GM18867 (cell line): ENCODE measurements around the gene ANKS1B.
"Not testable (repeated sequence)": the region's sequence is repeated elsewhere in the genome, so short reads cannot be mapped to it uniquely, and the experiment has no call there.

Experiments used
- ATAC-seq: cut with Tn5 transposase; IDR thresholded peaks from one replicate; pipeline ENCODE4 v1.9.1; 2021; ENCODE audit warnings: mild to moderate bottlenecking, moderate library complexity; ENCODE audit not compliant: unreplicated experiment

ANKS1B gene

DNA sequence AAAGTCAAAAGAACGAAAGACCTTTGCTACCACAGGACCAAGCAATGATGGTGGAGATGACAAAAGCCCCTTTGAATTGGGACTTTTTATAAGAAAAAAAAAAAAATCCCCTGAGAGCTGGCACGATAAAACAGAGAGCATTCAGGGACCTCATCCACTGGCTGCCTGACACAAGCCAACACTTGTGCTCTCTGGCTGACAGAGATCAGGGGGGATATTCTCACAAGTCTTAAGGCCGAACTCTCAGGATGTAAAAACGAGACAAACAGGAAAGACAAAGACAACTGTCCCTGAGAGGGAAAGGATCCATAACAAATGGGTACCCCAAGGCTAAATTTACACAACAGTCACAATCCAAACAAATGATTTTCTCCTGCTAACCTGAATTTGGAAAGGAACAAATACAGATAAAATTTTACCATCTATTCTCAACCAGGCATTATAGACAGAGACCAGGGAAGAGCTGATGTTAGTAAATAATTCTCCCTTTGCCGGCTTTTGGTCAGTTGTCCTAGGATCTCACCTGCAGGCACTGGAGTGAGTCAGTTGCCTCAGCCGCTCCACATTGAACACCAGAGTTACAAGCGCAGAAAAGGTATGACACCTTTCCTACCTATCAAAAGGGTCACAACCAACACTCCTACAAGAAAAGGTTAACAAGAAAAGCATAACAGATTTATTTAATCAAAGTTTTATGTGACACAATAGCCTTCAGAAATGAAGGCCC is 375.1 kb downstream of the ANKS1B start:
- no peak for ATAC-seq

DNA sequence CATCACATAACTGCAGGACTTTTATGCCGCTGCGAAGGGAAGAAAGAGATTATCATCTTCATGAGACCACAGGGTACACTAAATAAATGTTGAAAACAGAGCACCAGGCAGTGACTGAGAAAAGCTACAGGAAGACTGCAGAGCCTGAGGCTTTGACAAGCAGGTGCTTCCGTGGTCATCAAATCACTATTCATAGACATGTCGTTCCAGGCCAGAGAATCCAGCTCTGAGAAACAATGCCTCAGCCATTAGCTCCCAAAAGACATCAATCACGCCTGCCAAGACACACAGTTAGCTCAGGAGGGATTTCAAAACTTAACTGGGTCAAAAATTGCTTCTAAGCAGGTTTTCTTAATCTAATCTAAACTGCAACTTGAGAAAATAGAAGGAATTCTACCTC is 384.3 kb downstream of the ANKS1B start:
- peak; percentile 87 for ATAC-seq

DNA sequence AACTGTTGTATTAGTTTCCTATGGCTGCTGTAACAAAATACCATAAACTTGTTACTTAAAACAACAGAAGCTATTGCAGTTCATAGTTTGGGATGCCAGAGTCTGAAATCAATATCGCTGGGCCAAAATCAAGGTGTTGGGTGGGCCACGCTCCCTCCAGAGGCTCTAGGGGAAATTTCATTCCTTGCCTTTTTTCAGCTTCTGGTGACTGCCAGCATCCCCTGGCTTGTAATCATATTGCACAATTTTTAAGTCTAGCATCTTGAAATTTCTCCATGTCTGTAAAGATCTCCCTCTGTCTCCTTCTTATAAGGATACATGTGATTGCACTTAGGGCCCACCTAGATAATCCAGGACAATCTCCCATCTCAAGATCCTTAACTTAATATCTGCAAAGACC is 386.0 kb downstream of the ANKS1B start:
- no peak for ATAC-seq

DNA sequence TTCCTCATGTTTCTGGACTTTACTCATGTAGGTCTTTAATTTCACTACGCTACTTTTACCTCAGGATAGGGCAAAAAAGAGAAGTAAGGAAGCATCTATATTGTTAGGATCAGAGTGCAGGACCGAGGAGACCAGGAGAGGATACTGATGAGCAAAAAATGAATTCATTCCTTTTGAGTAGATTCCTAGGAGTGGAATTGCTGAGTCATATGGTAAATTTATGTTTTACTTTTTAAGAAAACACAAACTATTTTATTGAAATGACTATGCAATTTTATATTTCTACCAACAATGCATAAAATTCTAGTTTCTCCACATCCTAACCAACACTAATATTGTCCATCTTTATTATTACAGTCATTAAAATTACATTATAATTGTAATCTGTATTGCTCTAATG is 388.0 kb downstream of the ANKS1B start:
- ATAC-seq = no peak

GRCh38 chr12:99577125-99577524 is 407.6 kb downstream of the ANKS1B start:
- ATAC-seq = not testable (repeated sequence)

DNA sequence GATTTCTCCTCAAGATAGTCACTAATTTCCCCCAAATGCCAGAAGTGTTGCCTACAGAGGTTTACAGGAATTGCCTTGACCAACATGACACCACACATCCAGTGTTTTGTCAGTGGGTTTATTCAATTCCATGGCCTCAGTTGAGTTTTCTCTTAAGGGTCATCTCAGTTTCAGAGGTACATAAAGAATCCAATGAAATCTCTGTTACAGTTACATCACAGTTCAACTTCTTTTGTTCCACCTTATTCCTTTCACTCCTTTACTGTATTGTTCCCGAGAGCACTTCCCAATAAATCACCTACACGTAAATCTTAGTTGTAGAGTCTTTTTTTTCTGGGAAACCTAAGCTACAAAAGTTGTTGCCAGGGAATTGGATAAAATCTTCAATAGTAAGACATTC is 410.8 kb downstream of the ANKS1B start:
- ATAC-seq = no peak

GRCh38 chr12:99567072-99567471 is 417.7 kb downstream of the ANKS1B start:
- ATAC-seq = no peak

DNA sequence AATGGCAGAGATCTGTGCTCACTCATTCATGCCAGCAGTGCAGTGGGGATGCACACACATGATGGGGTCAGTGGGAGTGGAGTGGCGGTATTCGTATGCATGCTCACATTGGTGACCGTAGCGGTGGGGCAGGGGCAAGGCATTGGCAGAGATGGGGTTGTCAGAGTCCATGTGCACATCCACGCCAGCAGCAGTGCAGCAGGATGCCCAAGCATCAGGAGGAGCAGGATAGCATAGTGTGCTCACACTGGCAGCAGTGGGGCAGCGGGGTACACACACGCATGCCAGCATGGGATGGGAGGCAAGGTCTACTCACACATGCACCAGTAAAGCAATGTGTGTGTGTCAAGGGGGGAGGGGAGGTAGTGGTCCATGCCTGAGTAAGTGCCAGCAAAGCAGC is 426.6 kb downstream of the ANKS1B start:
- no peak for ATAC-seq

DNA sequence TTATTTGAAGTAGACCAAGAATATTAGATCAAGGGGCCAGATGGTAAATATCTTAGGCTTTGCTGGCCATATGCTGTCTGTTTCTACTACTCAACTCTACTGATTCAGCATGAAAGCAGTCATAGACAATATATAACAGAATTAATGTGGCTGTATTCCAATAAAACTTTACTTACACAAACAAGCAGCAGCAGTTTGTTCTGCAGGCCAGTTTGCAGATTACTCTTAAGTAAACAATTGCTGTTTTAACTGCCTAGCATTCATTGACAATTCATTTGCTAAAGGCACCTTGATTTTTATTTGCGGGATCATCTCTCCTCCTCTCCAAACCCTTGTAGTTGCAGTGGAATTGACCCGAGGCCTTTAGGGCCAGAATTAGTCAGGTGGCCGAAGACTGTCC is 431.3 kb downstream of the ANKS1B start:
- ATAC-seq = no peak

GRCh38 chr12:99552022-99552421 is 432.7 kb downstream of the ANKS1B start:
- no peak for ATAC-seq

DNA sequence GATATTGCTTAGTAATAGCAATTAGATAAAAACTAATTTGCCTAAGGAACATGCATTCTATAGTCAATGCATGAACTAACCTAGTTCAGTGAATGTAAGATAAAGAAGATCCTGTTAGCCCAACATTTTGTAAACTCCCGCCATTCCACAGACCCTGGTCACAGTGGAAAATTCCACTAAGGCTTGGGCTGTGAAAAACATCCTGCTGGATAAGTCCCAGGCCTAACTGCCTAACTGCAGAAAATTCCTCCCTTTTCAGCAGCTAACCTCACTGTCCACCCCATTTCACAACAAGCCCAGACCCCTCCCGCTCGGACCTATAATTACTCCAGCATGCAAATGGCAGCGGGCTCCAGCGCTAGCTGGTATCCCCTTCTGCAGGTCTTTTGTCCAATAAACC is 435.1 kb downstream of the ANKS1B start:
- ATAC-seq = no peak

- no peak for ATAC-seq
Measured at GRCh38 chr12:99549196-99549595, 435.5 kb downstream of the ANKS1B start.

DNA sequence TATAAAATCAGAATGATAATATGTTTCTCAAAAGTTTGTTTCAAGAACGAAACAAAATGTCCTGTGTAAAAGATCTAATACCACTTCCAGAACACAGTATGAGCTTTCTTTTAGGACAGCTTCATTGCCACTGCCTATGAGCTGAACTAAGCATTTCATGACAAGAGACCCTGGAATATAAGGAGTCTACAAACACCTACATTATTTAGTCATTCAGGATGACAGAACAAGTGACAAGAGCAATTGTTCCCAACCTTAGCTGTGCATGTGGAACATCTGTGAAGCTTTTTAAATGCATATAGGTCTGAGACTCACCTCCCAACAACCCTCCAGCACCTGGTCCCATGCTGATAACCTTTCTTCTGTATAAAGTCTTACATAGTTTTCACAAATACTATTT is 440.3 kb downstream of the ANKS1B start:
- no peak for ATAC-seq

DNA sequence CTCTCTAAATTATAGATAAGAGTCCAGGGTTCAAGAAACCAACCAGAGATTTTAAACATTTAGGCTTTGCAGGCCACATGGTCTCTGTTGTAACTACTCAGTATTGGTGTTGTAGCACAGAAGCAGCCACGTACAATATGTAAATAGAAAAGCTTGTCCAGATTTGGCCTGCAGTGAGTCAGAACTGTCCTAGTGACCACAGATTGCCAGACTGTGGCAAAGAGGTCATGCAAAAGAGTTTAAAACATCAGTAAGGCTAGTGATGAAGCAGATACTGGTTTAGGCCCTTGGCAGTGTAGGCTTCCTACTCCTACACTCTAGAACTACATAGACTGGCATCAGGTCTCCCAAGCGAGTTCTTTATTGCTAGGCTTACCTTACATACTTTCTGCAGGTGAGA is 454.8 kb downstream of the ANKS1B start:
- peak; percentile 98 for ATAC-seq

GRCh38 chr12:99528478-99528877 is 456.3 kb downstream of the ANKS1B start:
- no peak for ATAC-seq

DNA sequence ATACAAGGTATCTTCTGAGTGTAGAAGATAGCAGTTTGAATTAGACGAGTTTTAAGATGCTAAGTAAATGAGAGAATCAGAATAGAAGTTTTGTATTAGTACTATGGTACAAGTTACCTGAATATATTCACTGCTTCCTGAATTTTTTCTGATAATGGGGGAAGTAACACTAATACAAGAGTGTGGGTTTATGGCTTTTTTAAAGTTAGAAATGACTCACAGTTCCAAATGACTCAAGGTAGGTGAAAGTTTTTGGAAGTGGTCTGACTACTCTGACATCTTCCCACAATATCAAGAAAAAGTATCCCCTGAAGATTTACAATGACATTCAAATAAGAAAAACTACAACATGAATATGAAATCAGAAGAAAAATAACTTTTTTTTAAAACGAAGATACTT is 460.9 kb downstream of the ANKS1B start:
- peak; percentile 33 for ATAC-seq

GRCh38 chr12:99522456-99522855 is 462.3 kb downstream of the ANKS1B start:
- no peak for ATAC-seq

DNA sequence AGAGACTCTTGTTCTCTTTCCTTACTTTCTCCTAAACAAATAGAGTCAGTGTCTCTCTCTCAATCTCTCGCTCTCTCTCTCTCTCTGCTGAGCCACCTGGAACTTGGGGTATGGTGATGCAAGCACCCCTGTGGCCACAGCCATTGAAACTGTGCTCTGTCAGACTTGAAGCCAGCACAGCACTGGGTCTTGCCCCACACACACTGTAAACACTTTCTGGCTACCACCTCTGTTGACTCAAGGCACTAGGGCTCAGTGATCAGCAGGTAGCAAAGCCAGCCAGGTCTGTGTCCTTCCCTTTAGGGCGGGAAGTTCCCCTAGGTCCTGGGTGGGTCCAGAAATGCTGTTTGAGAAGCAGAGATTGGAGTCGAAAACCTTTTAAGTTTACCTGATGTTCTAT is 463.1 kb downstream of the ANKS1B start:
- ATAC-seq = no peak

- no peak for ATAC-seq
Measured at GRCh38 chr12:99513066-99513465, 471.7 kb downstream of the ANKS1B start.

GRCh38 chr12:99505805-99506204 is 478.9 kb downstream of the ANKS1B start:
- ATAC-seq = no peak

DNA sequence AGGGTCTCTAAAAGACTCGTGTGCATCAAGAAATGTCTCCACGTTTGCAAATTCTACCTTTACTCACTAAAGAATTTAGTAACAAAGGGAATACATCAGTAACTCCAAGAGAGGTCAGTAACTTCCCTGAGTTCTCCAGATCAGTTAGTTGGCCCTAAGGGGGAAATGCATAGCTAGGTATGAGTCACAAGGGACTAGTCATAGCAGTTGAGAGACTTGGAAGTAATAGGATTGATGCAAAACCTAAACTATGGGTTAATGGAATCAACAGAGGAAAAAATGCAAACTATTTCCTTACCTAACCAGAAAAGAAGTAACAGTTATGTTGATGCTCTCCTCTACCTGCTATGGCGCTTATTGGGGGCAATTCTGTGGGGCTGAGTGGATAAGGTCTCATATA is 486.0 kb downstream of the ANKS1B start:
- ATAC-seq = no peak

DNA sequence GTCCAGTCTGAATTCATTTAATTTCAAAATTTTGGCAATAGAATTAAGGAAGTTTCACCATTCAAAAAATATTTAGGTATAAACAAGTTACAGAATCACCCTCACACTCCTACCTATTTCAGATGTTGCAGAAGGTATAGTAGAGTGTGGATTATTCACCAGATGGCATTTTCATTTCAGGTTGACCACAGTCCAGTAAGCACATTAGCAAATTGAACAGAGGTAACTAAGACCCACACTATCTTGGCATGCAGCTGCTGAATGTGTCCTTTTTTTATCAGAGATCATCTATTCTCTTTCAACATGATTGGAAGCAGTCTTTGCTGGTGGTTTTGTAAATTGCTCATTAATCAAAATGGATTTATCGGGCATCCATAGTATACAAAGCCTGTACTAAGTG is 488.9 kb downstream of the ANKS1B start:
- no peak for ATAC-seq

DNA sequence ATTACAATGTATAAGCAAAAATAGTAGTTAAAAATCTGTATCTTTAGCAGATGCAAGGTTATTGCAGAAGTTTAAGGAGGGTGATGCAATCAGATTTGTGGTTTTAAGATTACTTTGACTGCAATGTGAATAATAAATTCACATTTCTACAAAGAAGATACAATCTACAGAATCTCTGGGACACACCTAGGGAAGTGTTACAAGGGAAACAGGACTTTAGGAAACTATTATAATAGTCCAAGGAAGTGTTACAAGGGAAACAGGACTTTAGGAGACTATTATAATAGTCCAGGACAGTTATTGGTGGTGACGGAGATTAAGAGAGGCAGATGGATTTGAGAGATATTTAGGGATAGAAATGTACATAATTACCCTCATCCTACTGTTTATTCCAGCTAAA is 491.5 kb downstream of the ANKS1B start:
- ATAC-seq = no peak
